Gastroesophageal sphincter (tissue), 4 donors: Measurements from ENCODE around the gene GALNTL6. TPM values are rescaled to one million over a fixed set of nuclear protein-coding genes. Genes with fewer than 3 reads are reported as not detected.

Source experiments
- ATAC-seq: fragments of 150-250 bp; one replicate; pipeline ENCODE4 v1.9.1; 2016; ENCODE audit warnings: mild to moderate bottlenecking, moderate library complexity
- H3K27ac ChIP-seq, 4 donors: fragments of 200-600 bp; sonication (generic) in 3 of 4; 1 replicate in 3 of 4; 2 replicates in 1 of 4; pipeline ENCODE4 v1.5.1; 2016 to 2019
- H3K27me3 ChIP-seq: fragments of 200-600 bp; sonication (generic); one replicate; pipeline ENCODE4 v1.5.1; 2019
- H3K36me3 ChIP-seq, 2 donors: fragments of 200-600 bp; sonication (generic); one replicate each; pipeline ENCODE4 v1.5.1; 2019; ENCODE audit warnings: control low read depth in 1 of 2
- H3K4me1 ChIP-seq, 3 donors: fragments of 200-600 bp; sonication (generic); 1 replicate in 2 of 3; 2 replicates in 1 of 3; pipeline ENCODE4 v1.5.1; 2016 to 2019; ENCODE audit warnings: control low read depth in 2 of 3
- H3K4me3 ChIP-seq, 2 donors: fragments of 200-600 bp; sonication (generic); one replicate each; pipeline ENCODE4 v1.5.1; 2019; ENCODE audit warnings: mild to moderate bottlenecking in 1 of 2, moderate library complexity in 1 of 2
- H3K9me3 ChIP-seq, 3 donors: fragments of 200-600 bp; sonication (generic); one replicate each; pipeline ENCODE4 v1.5.1; 2017 to 2019; ENCODE audit warnings: control low read depth in 2 of 3
- CTCF ChIP-seq, 4 experiments: fragments of 200-600 bp in 2 of 4; fragments of 450-650 bp in 2 of 4; sonication (generic) in 1 of 4; IDR thresholded peaks; one replicate each; pipeline ENCODE4 v1.5.1; 2017 to 2019; ENCODE audit warnings: antibody characterized with exemption in 4 of 4, mild to moderate bottlenecking in 2 of 4, moderate library complexity in 2 of 4
- EP300 ChIP-seq: sonication (generic); formaldehyde crosslinking; IDR thresholded peaks from one replicate; pipeline ENCODE4 v1.6.1; 2017; ENCODE audit warnings: antibody characterized with exemption, mild to moderate bottlenecking
- POLR2A ChIP-seq, 2 donors: fragments of 450-650 bp; IDR thresholded peaks; one replicate each; pipeline ENCODE4 v1.6.1; 2017; ENCODE audit warnings: antibody characterized with exemption in 2 of 2, mild to moderate bottlenecking in 2 of 2, moderate library complexity in 1 of 2
- POLR2AphosphoS5 ChIP-seq: sonication (generic); formaldehyde crosslinking; IDR thresholded peaks from one replicate; pipeline ENCODE4 v1.6.1; 2017; ENCODE audit warnings: antibody characterized with exemption
- whole genome bisulfite sequencing, 2 donors: methylation state at CpG; one replicate each; pipeline ENCODE4 v1.1.5; 2018; ENCODE audit warnings: low coverage in 1 of 2; 5-methylcytosine and 5-hydroxymethylcytosine counted together
- total RNA-seq, 4 donors: library from RNA; depleted of rRNA; stranded (reverse); fragments of >200 nt; gene quantifications; one replicate each; pipeline ENCODE4 v1.1.0, GENCODE V29; 2016

GALNTL6 gene
- total RNA-seq, 4 donors from 2014 or later: not detected

- H3K4me1 ChIP-seq: no peaks in the 10 kb centered on the region
- no peak for ATAC-seq
- no peaks in the 10 kb centered on the region for H3K36me3 ChIP-seq
- 27 to 38% methylated on average over 3 of the region's 3 CpGs for WGBS, 2 donors
- no peaks in the 10 kb centered on the region for H3K27me3 ChIP-seq
- no peak overlapping the region for H3K4me3 ChIP-seq
- no peaks in the 10 kb centered on the region for H3K9me3 ChIP-seq
- TF ChIP-seq POLR2A (IDR thresholded peaks at IDR 0.05): no peak
- no peak for TF ChIP-seq POLR2AphosphoS5
- no peak for TF ChIP-seq EP300
- TF ChIP-seq CTCF (IDR thresholded peaks at IDR 0.05): no peak
- H3K27ac ChIP-seq: no peak overlapping the region
Observed at GRCh38 chr4:172495769-172496168, 682.6 kb downstream of the GALNTL6 start.

GRCh38 chr4:172497321-172497720 lies 684.1 kb downstream of the GALNTL6 start:
- Histone ChIP-seq H3K9me3 (no peaks in the 10 kb centered on the region), H3K36me3 (no peaks in the 10 kb centered on the region), H3K27ac (no peak overlapping the region), H3K4me1 (no peaks in the 10 kb centered on the region), H3K27me3 (no peaks in the 10 kb centered on the region), H3K4me3 (no peak overlapping the region)
- TF ChIP-seq EP300 (no peak), POLR2A (IDR thresholded peaks at IDR 0.05) (no peak), CTCF (IDR thresholded peaks at IDR 0.05) (no peak), POLR2AphosphoS5 (no peak)
- no peak for ATAC-seq

GRCh38 chr4:172514011-172514410 lies 700.8 kb downstream of the GALNTL6 start:
- no peaks in the 10 kb centered on the region for H3K4me1 ChIP-seq
- no peak overlapping the region for H3K4me3 ChIP-seq
- H3K36me3 ChIP-seq: no peaks in the 10 kb centered on the region
- H3K9me3 ChIP-seq: no peaks in the 10 kb centered on the region
- no peaks in the 10 kb centered on the region for H3K27me3 ChIP-seq
- H3K27ac ChIP-seq: no peak overlapping the region
- TF ChIP-seq CTCF (IDR thresholded peaks at IDR 0.05) (no peak), POLR2AphosphoS5 (no peak), POLR2A (IDR thresholded peaks at IDR 0.05) (no peak), EP300 (no peak)
- no peak for ATAC-seq

GRCh38 chr4:172514801-172515200 lies 701.6 kb downstream of the GALNTL6 start:
- H3K4me3 ChIP-seq: no peak overlapping the region
- H3K27ac ChIP-seq: no peak overlapping the region
- no peaks in the 10 kb centered on the region for H3K27me3 ChIP-seq
- H3K36me3 ChIP-seq: no peaks in the 10 kb centered on the region
- TF ChIP-seq CTCF (IDR thresholded peaks at IDR 0.05): no peak
- TF ChIP-seq POLR2A (IDR thresholded peaks at IDR 0.05): no peak
- no peaks in the 10 kb centered on the region for H3K4me1 ChIP-seq
- no peak for ATAC-seq
- H3K9me3 ChIP-seq: no peaks in the 10 kb centered on the region

- WGBS, 2 donors: 68 to 82% methylated on average over 5 to 7 of the region's 7 CpGs
Observed at GRCh38 chr4:172515266-172515879, 702.2 kb downstream of the GALNTL6 start.

More at GRCh38 chr4:172515266-172515879, 702.2 kb downstream of the GALNTL6 start:
- H3K4me3 ChIP-seq: no peak overlapping the region
- ATAC-seq: no peak
- no peak overlapping the region for H3K27ac ChIP-seq
- no peaks in the 10 kb centered on the region for H3K4me1 ChIP-seq
- no peaks in the 10 kb centered on the region for H3K9me3 ChIP-seq
- H3K36me3 ChIP-seq: no peaks in the 10 kb centered on the region
- no peaks in the 10 kb centered on the region for H3K27me3 ChIP-seq
- TF ChIP-seq EP300 (no peak), POLR2AphosphoS5 (no peak), CTCF (IDR thresholded peaks at IDR 0.05) (no peak), POLR2A (IDR thresholded peaks at IDR 0.05) (no peak)
